T follicular helper cell (primary cell): ENCODE data around the gene ATP5F1C.

ENCODE experiments used
- DNase-seq: peaks from one replicate; pipeline ENCODE4 v3.0.0-alpha.2; 2020; ENCODE audit warnings: low read depth

The ATP5F1C gene

GRCh38 chr10:7853226-7853842 lies 65.4 kb downstream of the ATP5F1C start:
- no peak for DNase-seq

- DNase-seq, result no peak
These were observed 65.9 kb downstream of the ATP5F1C start for GRCh38 chr10:7853890-7854289.

GRCh38 chr10:7855205-7855604 lies 67.2 kb downstream of the ATP5F1C start:
- DNase-seq, result no peak

- DNase-seq, result no peak
These were observed 68.7 kb downstream of the ATP5F1C start for GRCh38 chr10:7856678-7857077.

GRCh38 chr10:7857262-7857661 lies 69.3 kb downstream of the ATP5F1C start:
- DNase-seq, result no peak
